Testis (tissue), 3 donors: ENCODE results near the gene SWAP70. TPM values are rescaled to one million over a fixed set of nuclear protein-coding genes. Genes with fewer than 3 reads are reported as not detected.

Experiments used
- DNase-seq: peaks from one replicate; pipeline ENCODE4 v3.0.0-alpha.2; 2019
- H3K27ac ChIP-seq, 2 donors: fragments of 200-600 bp; sonication (generic); one replicate each; pipeline ENCODE4 v1.5.1; 2019
- H3K27me3 ChIP-seq: fragments of 200-600 bp; sonication (generic); one replicate; pipeline ENCODE4 v1.5.1; 2019
- H3K36me3 ChIP-seq: fragments of 200-600 bp; sonication (generic); one replicate; pipeline ENCODE4 v1.5.1; 2017; ENCODE audit warnings: low read depth; ENCODE audit errors: missing control alignments
- H3K4me1 ChIP-seq: fragments of 200-600 bp; sonication (generic); one replicate; pipeline ENCODE4 v1.5.1; 2019
- H3K4me3 ChIP-seq, 2 donors: fragments of 200-600 bp; sonication (generic); one replicate each; pipeline ENCODE4 v1.5.1; 2017 to 2019
- H3K9me3 ChIP-seq: fragments of 200-600 bp; sonication (generic); one replicate; pipeline ENCODE4 v1.5.1; 2017
- POLR2A ChIP-seq: fragments of 450-650 bp; IDR thresholded peaks from one replicate; pipeline ENCODE4 v1.6.1; 2017; ENCODE audit warnings: antibody characterized with exemption, mild to moderate bottlenecking, moderate library complexity
- WGBS, 2 donors: methylation state at CpG; one replicate each; pipeline ENCODE4 v1.1.5; 2018; 5-methylcytosine and 5-hydroxymethylcytosine counted together
- intact Hi-C: fragments of 100-400 bp; cut with DNase I; formaldehyde crosslinking; loops from one replicate; pipeline ENCODE4 v1.15.1; 2023; ENCODE audit warnings: low total_unique reads
- polyA plus RNA-seq: library from polyadenylated mRNA; stranded (reverse); fragments of 350-450 nt; fragmentation: Illumina TruSeq; extraction: RNeasy Lipid Tissue Mini Kit (QIAGEN cat#74804); gene quantifications from one replicate; pipeline ENCODE4 v1.2.3, GENCODE V29; 2014; ENCODE audit warnings: low read depth, low replicate concordance; ENCODE audit not compliant: insufficient read depth
- total RNA-seq, 2 donors: library from RNA; depleted of rRNA; stranded (reverse); fragments of >200 nt; gene quantifications; one replicate each; pipeline ENCODE4 v1.2.3, GENCODE V29; 2016
- TF ChIP-seq, protein P1 (sequence below), 3 experiments: fragments of 450-650 bp in 2 of 3; fragments of 200-600 bp in 1 of 3; sonication (generic) in 1 of 3; IDR thresholded peaks; one replicate each; pipeline ENCODE4 v1.5.1; 2016 to 2019; ENCODE audit warnings: antibody characterized with exemption in 3 of 3, mild to moderate bottlenecking in 2 of 3, moderate library complexity in 1 of 3

SWAP70 gene
- total and polyA plus RNA-seq, 3 donors from 2014 or later = 10.2 to 14.7 (median 10.5) TPM

DNA sequence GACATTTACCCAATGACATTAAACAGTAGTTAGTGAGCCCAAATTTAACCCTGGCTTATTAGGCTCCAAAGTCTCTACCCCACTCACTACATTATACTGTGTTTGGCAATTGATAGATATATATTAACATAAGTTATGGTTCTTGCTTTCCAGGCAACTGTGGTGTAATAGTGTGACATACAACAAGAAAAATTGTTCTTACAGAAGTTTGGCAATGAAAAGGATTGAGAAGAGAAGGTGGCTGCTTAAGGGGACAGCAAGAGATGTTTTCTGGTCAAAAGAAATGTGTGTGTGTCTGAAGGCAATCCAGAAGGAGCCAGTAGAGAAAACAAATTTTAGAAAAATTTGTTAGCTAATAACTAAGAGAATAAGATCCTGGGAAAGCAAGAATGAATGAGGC is 132.4 kb downstream of the SWAP70 start:
- Histone ChIP-seq H3K36me3 (no peaks in the 10 kb centered on the region), H3K4me3 (no peak overlapping the region), H3K27me3 (no peaks in the 10 kb centered on the region), H3K27ac (no peak overlapping the region), H3K9me3 (no peaks in the 10 kb centered on the region), H3K4me1 (no peaks in the 10 kb centered on the region)
- intact Hi-C loops = no loop called here
- TF ChIP-seq, protein P1, sequence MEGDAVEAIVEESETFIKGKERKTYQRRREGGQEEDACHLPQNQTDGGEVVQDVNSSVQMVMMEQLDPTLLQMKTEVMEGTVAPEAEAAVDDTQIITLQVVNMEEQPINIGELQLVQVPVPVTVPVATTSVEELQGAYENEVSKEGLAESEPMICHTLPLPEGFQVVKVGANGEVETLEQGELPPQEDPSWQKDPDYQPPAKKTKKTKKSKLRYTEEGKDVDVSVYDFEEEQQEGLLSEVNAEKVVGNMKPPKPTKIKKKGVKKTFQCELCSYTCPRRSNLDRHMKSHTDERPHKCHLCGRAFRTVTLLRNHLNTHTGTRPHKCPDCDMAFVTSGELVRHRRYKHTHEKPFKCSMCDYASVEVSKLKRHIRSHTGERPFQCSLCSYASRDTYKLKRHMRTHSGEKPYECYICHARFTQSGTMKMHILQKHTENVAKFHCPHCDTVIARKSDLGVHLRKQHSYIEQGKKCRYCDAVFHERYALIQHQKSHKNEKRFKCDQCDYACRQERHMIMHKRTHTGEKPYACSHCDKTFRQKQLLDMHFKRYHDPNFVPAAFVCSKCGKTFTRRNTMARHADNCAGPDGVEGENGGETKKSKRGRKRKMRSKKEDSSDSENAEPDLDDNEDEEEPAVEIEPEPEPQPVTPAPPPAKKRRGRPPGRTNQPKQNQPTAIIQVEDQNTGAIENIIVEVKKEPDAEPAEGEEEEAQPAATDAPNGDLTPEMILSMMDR (IDR thresholded peaks at IDR 0.05) = no peak
- TF ChIP-seq POLR2A = no peak
- no peak for DNase-seq

DNA sequence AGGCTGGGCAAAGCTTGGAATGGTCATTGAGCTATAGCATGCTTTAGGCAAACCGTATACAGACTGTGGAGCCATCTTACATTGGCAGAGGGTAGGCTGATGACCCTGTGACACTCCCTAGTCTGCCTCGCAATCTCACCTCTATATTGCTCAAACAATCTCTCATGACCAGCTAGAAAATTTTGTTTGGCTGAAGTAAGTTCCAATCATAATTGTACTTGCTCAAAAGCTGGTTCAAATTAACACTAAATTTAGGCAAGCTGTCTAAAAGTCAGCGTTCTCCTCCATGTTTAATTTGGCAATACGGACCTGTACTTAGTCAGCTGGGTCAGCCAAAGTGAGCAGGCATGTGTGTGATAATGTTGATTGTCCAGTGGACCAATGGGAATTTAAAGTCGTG is 133.0 kb downstream of the SWAP70 start:
- H3K36me3 ChIP-seq = no peaks in the 10 kb centered on the region
- DNase-seq = no peak
- no peaks in the 10 kb centered on the region for H3K4me1 ChIP-seq
- TF ChIP-seq, protein P1 (IDR thresholded peaks at IDR 0.05) = no peak
- no peak for TF ChIP-seq POLR2A
- H3K27me3 ChIP-seq = no peaks in the 10 kb centered on the region
- WGBS, 2 donors = 58 to 71% methylated on average over 5 of the region's 5 CpGs
- H3K27ac ChIP-seq = no peak overlapping the region
- no peak overlapping the region for H3K4me3 ChIP-seq
- intact Hi-C loops = no loop called here
- no peaks in the 10 kb centered on the region for H3K9me3 ChIP-seq

DNA sequence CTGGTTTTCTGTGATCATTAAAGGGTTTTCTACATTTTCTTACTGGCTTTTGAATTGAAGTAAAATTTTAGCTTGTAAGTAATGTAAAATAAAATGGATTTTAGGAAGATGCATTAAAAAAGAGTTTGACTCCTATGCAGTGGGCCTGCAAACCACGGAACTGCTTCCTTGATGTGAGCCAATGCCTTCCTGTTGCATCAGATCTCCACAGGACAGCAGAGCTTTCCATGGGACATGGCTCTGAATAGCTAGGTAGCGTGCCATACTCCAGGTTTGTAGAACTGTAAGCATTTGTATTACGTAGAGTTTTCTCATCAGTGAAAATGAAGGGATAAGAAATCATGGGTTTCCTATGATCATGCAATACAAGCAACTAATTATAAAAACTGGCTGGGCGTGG is 133.4 kb downstream of the SWAP70 start:
- no peak for TF ChIP-seq POLR2A
- TF ChIP-seq, protein P1 (IDR thresholded peaks at IDR 0.05) = no peak
- intact Hi-C loops = no loop called here
- H3K27ac ChIP-seq = no peak overlapping the region

DNA sequence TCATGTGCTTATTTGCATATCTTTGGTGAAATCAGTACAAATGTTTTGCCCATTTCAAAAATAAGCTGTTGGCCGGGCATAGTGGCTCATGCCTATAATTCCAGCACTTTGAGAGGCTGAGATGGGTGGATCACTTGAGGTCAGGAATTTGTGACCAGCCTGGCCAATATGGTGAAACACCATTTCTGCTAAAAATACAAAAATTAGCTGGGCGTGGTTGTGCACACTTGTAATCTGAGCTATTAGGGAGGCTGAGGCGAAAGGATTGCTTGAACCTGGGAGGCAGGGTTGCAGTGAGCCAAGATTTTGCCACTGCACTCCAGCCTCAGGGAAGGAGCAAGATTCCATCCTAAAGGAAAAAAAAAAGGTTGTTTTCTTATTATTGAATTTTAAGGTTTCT is 136.0 kb downstream of the SWAP70 start:
- H3K27ac ChIP-seq = no peak overlapping the region
- intact Hi-C loops = no loop called here
- H3K9me3 ChIP-seq = no peaks in the 10 kb centered on the region
- H3K27me3 ChIP-seq = no peaks in the 10 kb centered on the region
- no peak for TF ChIP-seq POLR2A
- TF ChIP-seq, protein P1 (IDR thresholded peaks at IDR 0.05) = no peak
- DNase-seq = no peak
- no peaks in the 10 kb centered on the region for H3K36me3 ChIP-seq
- H3K4me3 ChIP-seq = no peak overlapping the region
- peaks cover 19% of the 10 kb centered on the region for H3K4me1 ChIP-seq
- WGBS, 2 donors = 90 to 91% methylated on average over 3 of the region's 3 CpGs

More for the DNA sequence above, 133.4 kb downstream of the SWAP70 start:
- no peak overlapping the region for H3K4me3 ChIP-seq
- H3K4me1 ChIP-seq = peaks cover 3% of the 10 kb centered on the region
- H3K36me3 ChIP-seq = no peaks in the 10 kb centered on the region
- WGBS, 2 donors = 90 to 91% methylated on average over 4 of the region's 4 CpGs
- no peak for DNase-seq
- no peaks in the 10 kb centered on the region for H3K9me3 ChIP-seq
- no peaks in the 10 kb centered on the region for H3K27me3 ChIP-seq

DNA sequence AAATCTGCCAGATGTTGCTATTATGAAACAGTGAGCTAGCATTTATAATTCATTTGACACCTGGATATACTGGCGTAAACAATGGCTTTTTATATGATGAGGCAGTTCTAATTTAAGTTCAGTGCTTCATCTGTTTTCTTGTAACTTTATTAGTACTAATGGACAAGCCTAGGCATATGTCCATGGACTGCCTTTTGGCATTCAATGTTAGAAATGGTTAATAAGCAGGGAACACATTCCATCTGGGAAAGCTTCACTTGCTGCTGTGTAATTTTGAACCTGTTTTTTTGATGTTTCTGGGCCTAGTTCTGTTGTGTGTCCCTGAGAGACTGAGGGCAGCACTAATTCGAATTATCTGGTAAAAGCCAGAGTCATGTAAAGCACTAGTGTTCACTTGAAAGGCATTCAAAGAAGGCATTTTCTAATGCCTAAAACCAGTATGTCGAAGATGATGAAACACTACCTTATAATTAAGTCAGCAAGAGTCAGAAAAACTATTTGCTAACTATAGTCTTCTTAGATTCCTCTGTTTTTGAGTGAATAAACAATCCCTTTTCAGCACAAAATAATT is 138.5 kb downstream of the SWAP70 start:
- H3K4me1 ChIP-seq = peaks cover 19% of the 10 kb centered on the region
- intact Hi-C loops = no loop called here
- DNase-seq = no peak
- no peaks in the 10 kb centered on the region for H3K9me3 ChIP-seq
- no peak for TF ChIP-seq POLR2A
- TF ChIP-seq, protein P1 (IDR thresholded peaks at IDR 0.05) = no peak
- no peak overlapping the region for H3K27ac ChIP-seq
- WGBS, 2 donors = 58 to 73% methylated on average over 3 of the region's 3 CpGs
- H3K36me3 ChIP-seq = no peaks in the 10 kb centered on the region
- no peaks in the 10 kb centered on the region for H3K27me3 ChIP-seq
- no peak overlapping the region for H3K4me3 ChIP-seq
